Esophagus squamous epithelium (tissue), 4 donors: ENCODE results near the gene KIF7.

Experiments used
- CTCF ChIP-seq, 6 experiments: fragments of 450-650 bp in 4 of 6; fragments of 200-600 bp in 2 of 6; sonication (generic) in 2 of 6; IDR thresholded peaks; one replicate each; pipeline ENCODE4 v1.5.1; 2016 to 2019; ENCODE audit warnings: antibody characterized with exemption in 6 of 6, mild to moderate bottlenecking in 4 of 6, moderate library complexity in 4 of 6
- POLR2A ChIP-seq, 4 donors: fragments of 450-650 bp; IDR thresholded peaks; one replicate each; pipeline ENCODE4 v1.6.1; 2017; ENCODE audit warnings: antibody characterized with exemption in 4 of 4, mild to moderate bottlenecking in 4 of 4, moderate library complexity in 3 of 4

GRCh38 chr15:89669309-89669865 lies 14.1 kb upstream of the KIF7 start:
- TF ChIP-seq POLR2A (IDR thresholded peaks at IDR 0.05) (no peak), CTCF (IDR thresholded peaks at IDR 0.05) (no peak)
